GM23338 (cell line): Measurements from ENCODE around the gene AGPAT3. TPM values are rescaled to one million over a fixed set of nuclear protein-coding genes. Genes with fewer than 3 reads are reported as not detected.
A peak's percentile ranks its signal among the peaks of the same experiment; 100 is the strongest.
"Not testable (repeated sequence)": the region's sequence is repeated elsewhere in the genome, so short reads cannot be mapped to it uniquely, and the experiment has no call there.

Source experiments
- ATAC-seq: fragments of 200-7000 bp; cut with Tn5 transposase; 3 replicates; pipeline ENCODE4 v1.9.1; 2020
- DNase-seq: peaks from one replicate; pipeline ENCODE4 v3.0.0-alpha.2; 2015; ENCODE audit warnings: low spot score
- H2AFZ ChIP-seq: fragments of 200-600 bp; sonication (generic); 2 replicates; pipeline ENCODE4 v1.8.0; 2016; ENCODE audit warnings: antibody characterized with exemption, mild to moderate bottlenecking, moderate library complexity
- H3F3A ChIP-seq: fragments of 200-600 bp; sonication (generic); replicated peaks from 2 replicates; pipeline ENCODE4 v1.8.0; 2017; ENCODE audit warnings: antibody characterized with exemption, mixed run types, low read depth
- H3K27ac ChIP-seq: fragments of 200-600 bp; sonication (generic); 2 replicates; pipeline ENCODE4 v1.6.1; 2016; ENCODE audit warnings: low read depth
- H3K27me3 ChIP-seq: fragments of 200-600 bp; sonication (generic); 2 replicates; pipeline ENCODE4 v1.8.0; 2016; ENCODE audit warnings: mild to moderate bottlenecking, mixed run types, moderate library complexity; ENCODE audit not compliant: insufficient read depth
- H3K36me3 ChIP-seq: fragments of 200-600 bp; sonication (generic); 2 replicates; pipeline ENCODE4 v1.8.0; 2016; ENCODE audit warnings: mild to moderate bottlenecking; ENCODE audit not compliant: insufficient read depth
- H3K4me1 ChIP-seq: fragments of 200-600 bp; sonication (generic); 2 replicates; pipeline ENCODE4 v1.8.0; 2016; ENCODE audit warnings: mild to moderate bottlenecking, moderate library complexity; ENCODE audit not compliant: insufficient read depth
- H3K4me2 ChIP-seq: fragments of 200-600 bp; sonication (generic); 2 replicates; pipeline ENCODE4 v1.7.1; 2017; ENCODE audit warnings: mixed run types
- H3K4me3 ChIP-seq: fragments of 200-600 bp; sonication (generic); 2 replicates; pipeline ENCODE4 v1.6.1; 2016; ENCODE audit warnings: mixed run types
- H3K79me2 ChIP-seq: fragments of 200-600 bp; sonication (generic); replicated peaks from 2 replicates; pipeline ENCODE4 v1.8.0; 2017; ENCODE audit warnings: mild to moderate bottlenecking; ENCODE audit not compliant: insufficient read depth
- H3K9me2 ChIP-seq: fragments of 200-600 bp; sonication (generic); 2 replicates; pipeline ENCODE4 v1.8.0; 2017; ENCODE audit not compliant: insufficient read depth
- H4K20me1 ChIP-seq: fragments of 200-600 bp; sonication (generic); replicated peaks from 2 replicates; pipeline ENCODE4 v1.8.0; 2017; ENCODE audit warnings: mild to moderate bottlenecking; ENCODE audit not compliant: insufficient read depth
- H3K27ac Mint-ChIP-seq: 2 replicates; pipeline ENCODE4 v1.8.0; 2020; ENCODE audit warnings: inconsistent platforms, mild to moderate bottlenecking, moderate library complexity, mixed read lengths
- H3K27me3 Mint-ChIP-seq: 3 replicates; pipeline ENCODE4 v1.8.0; 2022; ENCODE audit warnings: low read depth, mild to moderate bottlenecking, moderate library complexity, mixed read lengths, inconsistent platforms; ENCODE audit not compliant: insufficient read depth, poor library complexity
- H3K36me3 Mint-ChIP-seq: 3 replicates; pipeline ENCODE4 v1.8.0; 2021; ENCODE audit warnings: low read depth, mild to moderate bottlenecking, inconsistent platforms, moderate library complexity, mixed read lengths
- H3K4me1 Mint-ChIP-seq: 3 replicates; pipeline ENCODE4 v1.8.0; 2020; ENCODE audit warnings: mild to moderate bottlenecking, inconsistent platforms, mixed read lengths
- H3K4me3 Mint-ChIP-seq: 3 replicates; pipeline ENCODE4 v1.8.0; 2021; ENCODE audit warnings: moderate library complexity, mild to moderate bottlenecking, inconsistent platforms, mixed read lengths
- H3K9me3 Mint-ChIP-seq: 3 replicates; pipeline ENCODE4 v1.8.0; 2020; ENCODE audit warnings: moderate library complexity, mild to moderate bottlenecking, inconsistent platforms, mixed read lengths
- EZH2 ChIP-seq: fragments of 200-600 bp; sonication (generic); IDR thresholded peaks from one replicate; pipeline ENCODE4 v1.8.0; 2017; ENCODE audit warnings: antibody characterized with exemption, mild to moderate bottlenecking, low read depth; ENCODE audit not compliant: unreplicated experiment
- JUNB ChIP-seq: IDR thresholded peaks from one replicate; pipeline ENCODE4 v1.6.1; 2016; ENCODE audit warnings: antibody characterized with exemption; ENCODE audit not compliant: unreplicated experiment
- ZNF462 ChIP-seq: fragments of 250-450 bp; sonication (Bioruptor Pico); IDR thresholded peaks from 2 replicates; pipeline ENCODE4 v1.5.0; 2020; ENCODE audit warnings: mild to moderate bottlenecking, moderate library complexity
- polyA plus RNA-seq: library from polyadenylated mRNA; unstranded; fragments of >200 nt; fragmentation: Nextera tagmentation; extraction: Ambion mirVana; gene quantifications from 2 replicates; pipeline ENCODE4 v1.2.1, GENCODE V29; 2016
- total RNA-seq: library from RNA; depleted of rRNA; stranded (reverse); fragments of >200 nt; shearing (Covaris generic); gene quantifications from 2 replicates; pipeline ENCODE4 v1.2.3, GENCODE V29; 2014
- TF ChIP-seq, protein P1 (sequence below), 2 experiments: fragments of 200-600 bp in 1 of 2; sonication (generic) in 1 of 2; conservative IDR thresholded peaks; 2 replicates each; pipeline versions ENCODE4 v1.5.1 to v1.6.1; 2016 to 2017; ENCODE audit warnings: antibody characterized with exemption in 2 of 2, low read depth in 2 of 2, mild to moderate bottlenecking in 2 of 2, moderate library complexity in 1 of 2
- TF ChIP-seq, protein P2 (sequence below): IDR thresholded peaks from 2 replicates; pipeline ENCODE4 v1.6.1; 2016; ENCODE audit warnings: antibody characterized with exemption

The AGPAT3 gene
- total and polyA plus RNA-seq, 2 experiments from 2014 or later, result 2.1 to 6.1 TPM

- H3K4me3 Mint-ChIP-seq, result no peak overlapping the region
- H4K20me1 ChIP-seq, result no peaks in the 10 kb centered on the region
- H3K27me3 ChIP-seq, result no peaks in the 10 kb centered on the region
- H3K4me3 ChIP-seq, result no peak overlapping the region
- no peaks in the 10 kb centered on the region for H3K36me3 Mint-ChIP-seq
- no peaks in the 10 kb centered on the region for H3K4me1 ChIP-seq
- H3K9me3 Mint-ChIP-seq, result no peaks in the 10 kb centered on the region
- no peak for ATAC-seq
- DNase-seq, result no peak
- no peaks in the 10 kb centered on the region for H3F3A ChIP-seq
- H3K4me1 Mint-ChIP-seq, result no peaks in the 10 kb centered on the region
- no peak overlapping the region for H2AFZ ChIP-seq
- H3K27me3 Mint-ChIP-seq, result peaks cover 5% of the 10 kb centered on the region
- no peaks in the 10 kb centered on the region for H3K36me3 ChIP-seq
- no peak overlapping the region for H3K4me2 ChIP-seq
- no peak overlapping the region for H3K27ac ChIP-seq
- TF ChIP-seq EZH2 (no peak), JUNB (no peak)
- no peaks in the 10 kb centered on the region for H3K9me2 ChIP-seq
- no peak overlapping the region for H3K27ac Mint-ChIP-seq
- H3K79me2 ChIP-seq, result no peaks in the 10 kb centered on the region
These were observed 22.3 kb upstream of the AGPAT3 start for GRCh38 chr21:43842742-43843141.

DNA sequence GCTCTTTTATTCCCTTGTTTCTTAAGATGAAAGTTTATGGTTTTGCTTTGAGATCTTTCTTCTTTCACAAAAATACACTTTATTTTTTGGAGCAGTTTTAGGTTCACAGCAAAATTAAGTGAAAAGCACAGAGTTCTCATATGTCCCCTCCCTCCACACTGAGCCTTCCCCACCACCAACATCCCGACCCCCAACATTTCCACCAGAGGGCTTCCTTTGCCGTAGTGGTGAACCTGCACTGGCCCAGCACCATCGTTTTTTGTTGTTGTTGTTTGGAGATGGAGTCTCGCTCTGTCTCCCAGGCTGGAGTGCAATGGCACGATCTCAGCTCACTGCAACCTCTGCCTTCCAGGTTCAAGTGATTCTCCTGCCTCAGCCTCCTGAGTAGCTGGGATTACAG is 20.1 kb upstream of the AGPAT3 start:
- not testable (repeated sequence) for H4K20me1 ChIP-seq, H3K27ac ChIP-seq, H3K27ac Mint-ChIP-seq, H3K36me3 Mint-ChIP-seq, H3K36me3 ChIP-seq, H3K4me1 Mint-ChIP-seq, H3K4me3 Mint-ChIP-seq, H3K4me1 ChIP-seq, H3K4me2 ChIP-seq, H3K9me3 Mint-ChIP-seq, H3K27me3 Mint-ChIP-seq, H3K79me2 ChIP-seq, H3F3A ChIP-seq, H3K27me3 ChIP-seq, H3K9me2 ChIP-seq, H3K4me3 ChIP-seq
- peak overlapping the region; percentile 66 for H2AFZ ChIP-seq
- peak; percentile 91 for ATAC-seq
- DNase-seq, result peak; percentile 59
- TF ChIP-seq, protein P1, sequence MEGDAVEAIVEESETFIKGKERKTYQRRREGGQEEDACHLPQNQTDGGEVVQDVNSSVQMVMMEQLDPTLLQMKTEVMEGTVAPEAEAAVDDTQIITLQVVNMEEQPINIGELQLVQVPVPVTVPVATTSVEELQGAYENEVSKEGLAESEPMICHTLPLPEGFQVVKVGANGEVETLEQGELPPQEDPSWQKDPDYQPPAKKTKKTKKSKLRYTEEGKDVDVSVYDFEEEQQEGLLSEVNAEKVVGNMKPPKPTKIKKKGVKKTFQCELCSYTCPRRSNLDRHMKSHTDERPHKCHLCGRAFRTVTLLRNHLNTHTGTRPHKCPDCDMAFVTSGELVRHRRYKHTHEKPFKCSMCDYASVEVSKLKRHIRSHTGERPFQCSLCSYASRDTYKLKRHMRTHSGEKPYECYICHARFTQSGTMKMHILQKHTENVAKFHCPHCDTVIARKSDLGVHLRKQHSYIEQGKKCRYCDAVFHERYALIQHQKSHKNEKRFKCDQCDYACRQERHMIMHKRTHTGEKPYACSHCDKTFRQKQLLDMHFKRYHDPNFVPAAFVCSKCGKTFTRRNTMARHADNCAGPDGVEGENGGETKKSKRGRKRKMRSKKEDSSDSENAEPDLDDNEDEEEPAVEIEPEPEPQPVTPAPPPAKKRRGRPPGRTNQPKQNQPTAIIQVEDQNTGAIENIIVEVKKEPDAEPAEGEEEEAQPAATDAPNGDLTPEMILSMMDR (conservative IDR thresholded peaks at IDR 0.05; ENCODE audit: low read depth in 2 of 2), result peak; percentile 32 to 67

DNA sequence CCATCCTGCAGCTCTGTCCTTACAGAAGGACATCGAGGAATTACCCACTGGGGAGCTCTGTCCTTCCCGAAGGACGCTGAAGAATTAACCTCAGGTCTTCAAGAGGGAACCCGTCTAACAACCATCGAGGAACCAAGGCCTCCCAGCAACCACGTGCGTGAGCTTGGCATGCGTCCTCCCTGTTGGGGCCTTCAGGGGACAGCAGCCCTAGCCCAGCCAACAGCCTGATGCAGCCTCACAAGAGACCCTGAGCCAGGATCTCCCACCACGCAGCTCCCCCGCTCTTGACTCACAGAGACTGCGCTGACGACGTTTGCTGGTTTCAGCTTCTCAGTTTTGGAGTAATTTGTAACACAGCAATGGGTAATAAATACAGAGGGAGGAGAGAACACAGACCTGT is 19.6 kb upstream of the AGPAT3 start:
- Histone ChIP-seq H3K27me3 (no peaks in the 10 kb centered on the region), H3K27ac (no peak overlapping the region), H3K9me2 (no peaks in the 10 kb centered on the region), H3K4me2 (no peak overlapping the region), H3K4me1 (no peaks in the 10 kb centered on the region), H4K20me1 (no peaks in the 10 kb centered on the region), H2AFZ (peak overlapping the region; percentile 66), H3K4me3 (no peak overlapping the region), H3K36me3 (no peaks in the 10 kb centered on the region), H3K79me2 (no peaks in the 10 kb centered on the region), H3F3A (no peaks in the 10 kb centered on the region)
- H3K9me3 Mint-ChIP-seq, result no peaks in the 10 kb centered on the region
- no peak overlapping the region for H3K27ac Mint-ChIP-seq
- ATAC-seq (peak; percentile 43; the same call in 2 of the 3 replicates), DNase-seq (no peak)
- H3K27me3 Mint-ChIP-seq, result peaks cover 3% of the 10 kb centered on the region
- H3K4me1 Mint-ChIP-seq, result no peaks in the 10 kb centered on the region
- no peak overlapping the region for H3K4me3 Mint-ChIP-seq
- no peaks in the 10 kb centered on the region for H3K36me3 Mint-ChIP-seq
- TF ChIP-seq, protein P2, sequence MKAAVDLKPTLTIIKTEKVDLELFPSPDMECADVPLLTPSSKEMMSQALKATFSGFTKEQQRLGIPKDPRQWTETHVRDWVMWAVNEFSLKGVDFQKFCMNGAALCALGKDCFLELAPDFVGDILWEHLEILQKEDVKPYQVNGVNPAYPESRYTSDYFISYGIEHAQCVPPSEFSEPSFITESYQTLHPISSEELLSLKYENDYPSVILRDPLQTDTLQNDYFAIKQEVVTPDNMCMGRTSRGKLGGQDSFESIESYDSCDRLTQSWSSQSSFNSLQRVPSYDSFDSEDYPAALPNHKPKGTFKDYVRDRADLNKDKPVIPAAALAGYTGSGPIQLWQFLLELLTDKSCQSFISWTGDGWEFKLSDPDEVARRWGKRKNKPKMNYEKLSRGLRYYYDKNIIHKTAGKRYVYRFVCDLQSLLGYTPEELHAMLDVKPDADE, result no peak
- no peak for TF ChIP-seq ZNF462 (CRISPR knock-in tag)
